Panc1 (cell line): ENCODE results near the gene IGSF3. TPM values are rescaled to one million over a fixed set of nuclear protein-coding genes. Genes with fewer than 3 reads are reported as not detected.

Source experiments
- ATAC-seq: fragments of 200-7000 bp; cut with Tn5 transposase; 2 replicates; pipeline ENCODE4 v1.9.1; 2020; ENCODE audit warnings: mild to moderate bottlenecking, moderate library complexity
- BruUV-seq: library from RNA; stranded (reverse); fragments of 400-500 nt; replicated peaks from 2 replicates; lab custom pipeline; 2021; lab: Mats Ljungman, UMichigan
- CTCF ChIA-PET: fragments of 300-600 bp; sonication (Branson Sonifier 250); formaldehyde crosslinking; loops from one replicate; lab custom pipeline; 2022; ENCODE audit warnings: antibody characterized with exemption; lab: Charles Lee
- POLR2A ChIA-PET: fragments of 300-600 bp; sonication (Branson Sonifier 250); formaldehyde crosslinking; loops from one replicate; lab custom pipeline; 2022; ENCODE audit warnings: antibody characterized with exemption; lab: Charles Lee
- DNase-seq: peaks from one replicate; pipeline ENCODE4 v3.0.0-alpha.2; 2010; ENCODE audit warnings: low read depth, low spot score
- H3K27ac ChIP-seq: 2 replicates; pipeline ENCODE4 v1.5.1; 2011; ENCODE audit warnings: mild to moderate bottlenecking, low read length, inconsistent platforms
- H3K27me3 ChIP-seq: fragments of 200-500 bp; sonication (Bioruptor generic); 2 replicates; pipeline ENCODE4 v1.6.0; 2014; ENCODE audit warnings: low read length, inconsistent platforms; ENCODE audit not compliant: control insufficient read depth, insufficient read depth
- H3K36me3 ChIP-seq: fragments of 200-500 bp; sonication (Bioruptor generic); 2 replicates; pipeline ENCODE4 v1.5.1; 2014; ENCODE audit warnings: inconsistent platforms, mild to moderate bottlenecking, low read length, moderate library complexity; ENCODE audit not compliant: control insufficient read depth, insufficient read depth
- H3K4me1 ChIP-seq: 2 replicates; pipeline ENCODE4 v1.5.1; 2011; ENCODE audit warnings: inconsistent platforms, mild to moderate bottlenecking, low read length, moderate library complexity; ENCODE audit not compliant: control insufficient read depth, insufficient read depth
- H3K4me3 ChIP-seq, 2 experiments: 2 replicates each; pipeline ENCODE4 v1.5.1; 2011 to 2012; ENCODE audit warnings: low read depth in 2 of 2, low read length in 2 of 2, mild to moderate bottlenecking in 2 of 2, inconsistent platforms in 1 of 2, moderate library complexity in 1 of 2
- H3K9me3 ChIP-seq: fragments of 200-500 bp; sonication (Bioruptor generic); 2 replicates; pipeline ENCODE4 v1.5.1; 2014; ENCODE audit warnings: low read depth, mild to moderate bottlenecking, inconsistent platforms, low read length, moderate library complexity; ENCODE audit not compliant: control insufficient read depth, insufficient read depth
- POLR2AphosphoS5 ChIP-seq: IDR thresholded peaks from 2 replicates; pipeline ENCODE4 v1.6.1; 2012; ENCODE audit warnings: mild to moderate bottlenecking, low read depth, low read length, moderate library complexity
- REST ChIP-seq, 2 experiments: IDR thresholded peaks; 2 replicates each; pipeline ENCODE4 v1.6.1; 2011 to 2012; ENCODE audit warnings: low read depth in 2 of 2, control low read depth in 1 of 2, low read length in 1 of 2, mild to moderate bottlenecking in 1 of 2, moderate library complexity in 1 of 2; ENCODE audit not compliant: insufficient read depth in 1 of 2
- SIN3A ChIP-seq: IDR thresholded peaks from 2 replicates; pipeline ENCODE4 v1.6.1; 2012; ENCODE audit warnings: low read depth, mild to moderate bottlenecking, low read length, moderate library complexity, borderline replicate concordance; ENCODE audit not compliant: insufficient read depth
- TCF7L2 ChIP-seq: IDR thresholded peaks from 2 replicates; pipeline ENCODE4 v1.6.1; 2011; ENCODE audit warnings: mild to moderate bottlenecking, low read depth, low read length, inconsistent platforms
- in situ Hi-C: cut with HindIII; loops from 2 replicates; pipeline ENCODE4 v1.10.0; 2016; ENCODE audit warnings: low sequenced_read_pairs, low pct_unique_long_range_greater_than_20kb
- intact Hi-C: fragments of 100-400 bp; cut with micrococcal nuclease; formaldehyde crosslinking; loops from one replicate; pipeline ENCODE4 v1.10.0; 2022; ENCODE audit not compliant: unreplicated experiment
- total RNA-seq: library from RNA; stranded (reverse); gene quantifications from one replicate; pipeline ENCODE4 v1.2.1, GENCODE V29; 2021; ENCODE audit not compliant: unreplicated experiment
- TF ChIP-seq, protein P1 (sequence below): fragments of 450-650 bp; IDR thresholded peaks from 2 replicates; pipeline ENCODE4 v1.5.1; 2017; ENCODE audit warnings: mild to moderate bottlenecking

The IGSF3 gene
- total RNA-seq, 1 experiment from 2014 or later: 9.3 TPM

GRCh38 chr1:116690849-116691406 is 23.4 kb upstream of the IGSF3 start:
- intact Hi-C loops (no loop called here), in situ Hi-C loops (no loop called here)
- ChIA-PET CTCF (interaction anchor here (0.6 kb wide), 1 partner anchor 1067 kb away, joined by 3 read pairs; no protein-coding TSS in a partner anchor), POLR2A (no interaction called here)
- no peaks in the 10 kb centered on the region for H3K9me3 ChIP-seq
- DNase-seq (no peak), ATAC-seq (no peak)
- BruUV-seq: no TSS peak
- H3K27me3 ChIP-seq: no peaks in the 10 kb centered on the region
- TF ChIP-seq POLR2AphosphoS5 (no peak), SIN3A (no peak), REST (IDR thresholded peaks at IDR 0.05; ENCODE audit: insufficient read depth in 1 of 2, low read depth in 2 of 2, low read length in 1 of 2) (no peak), TCF7L2 (no peak)
- TF ChIP-seq, protein P1, sequence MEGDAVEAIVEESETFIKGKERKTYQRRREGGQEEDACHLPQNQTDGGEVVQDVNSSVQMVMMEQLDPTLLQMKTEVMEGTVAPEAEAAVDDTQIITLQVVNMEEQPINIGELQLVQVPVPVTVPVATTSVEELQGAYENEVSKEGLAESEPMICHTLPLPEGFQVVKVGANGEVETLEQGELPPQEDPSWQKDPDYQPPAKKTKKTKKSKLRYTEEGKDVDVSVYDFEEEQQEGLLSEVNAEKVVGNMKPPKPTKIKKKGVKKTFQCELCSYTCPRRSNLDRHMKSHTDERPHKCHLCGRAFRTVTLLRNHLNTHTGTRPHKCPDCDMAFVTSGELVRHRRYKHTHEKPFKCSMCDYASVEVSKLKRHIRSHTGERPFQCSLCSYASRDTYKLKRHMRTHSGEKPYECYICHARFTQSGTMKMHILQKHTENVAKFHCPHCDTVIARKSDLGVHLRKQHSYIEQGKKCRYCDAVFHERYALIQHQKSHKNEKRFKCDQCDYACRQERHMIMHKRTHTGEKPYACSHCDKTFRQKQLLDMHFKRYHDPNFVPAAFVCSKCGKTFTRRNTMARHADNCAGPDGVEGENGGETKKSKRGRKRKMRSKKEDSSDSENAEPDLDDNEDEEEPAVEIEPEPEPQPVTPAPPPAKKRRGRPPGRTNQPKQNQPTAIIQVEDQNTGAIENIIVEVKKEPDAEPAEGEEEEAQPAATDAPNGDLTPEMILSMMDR: no peak
- H3K36me3 ChIP-seq: no peaks in the 10 kb centered on the region
- no peak overlapping the region for H3K4me3 ChIP-seq
- no peak overlapping the region for H3K27ac ChIP-seq
- no peaks in the 10 kb centered on the region for H3K4me1 ChIP-seq

DNA sequence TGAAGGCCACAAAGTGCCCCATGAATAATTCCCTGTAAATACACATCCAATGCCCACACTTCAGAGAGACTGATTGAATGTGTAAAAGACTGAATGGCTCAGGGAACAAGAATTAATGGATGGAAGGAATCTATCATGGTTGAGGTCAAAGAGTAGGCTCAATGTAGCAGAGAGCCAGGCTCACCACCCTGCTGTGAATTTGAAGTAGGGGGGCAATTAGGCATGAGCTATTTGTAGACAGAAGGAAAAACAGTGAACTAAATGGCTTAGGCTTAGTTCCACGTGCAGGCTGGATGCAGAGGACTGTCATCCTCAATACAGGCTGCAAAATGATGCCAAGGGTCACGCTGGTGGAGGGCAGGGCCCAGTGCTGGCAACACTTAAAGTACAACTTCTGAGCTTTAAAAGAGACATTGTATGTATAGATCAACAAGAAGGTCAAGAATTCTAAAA is 22.9 kb upstream of the IGSF3 start:
- intact Hi-C loops: no loop called here
- H3K4me3 ChIP-seq: no peak overlapping the region
- BruUV-seq: no TSS peak
- H3K27ac ChIP-seq: no peak overlapping the region
- CTCF ChIA-PET: no interaction called here
- ATAC-seq (no peak), DNase-seq (no peak)
- no peaks in the 10 kb centered on the region for H3K4me1 ChIP-seq
- POLR2A ChIA-PET: no interaction called here
- no peaks in the 10 kb centered on the region for H3K9me3 ChIP-seq
- no peaks in the 10 kb centered on the region for H3K27me3 ChIP-seq
- no peaks in the 10 kb centered on the region for H3K36me3 ChIP-seq
- in situ Hi-C loops: no loop called here
- TF ChIP-seq SIN3A (no peak), REST (IDR thresholded peaks at IDR 0.05; ENCODE audit: insufficient read depth in 1 of 2, low read depth in 2 of 2, low read length in 1 of 2) (no peak), POLR2AphosphoS5 (no peak), TCF7L2 (no peak)
- TF ChIP-seq, protein P1: no peak
